HG03175 (cell line): ENCODE results near the gene PIK3R4.

Experiments used
- ATAC-seq: cut with Tn5 transposase; IDR thresholded peaks from one replicate; pipeline ENCODE4 v1.9.1; 2021; ENCODE audit warnings: mild to moderate bottlenecking, moderate library complexity; ENCODE audit not compliant: unreplicated experiment

PIK3R4 gene

DNA sequence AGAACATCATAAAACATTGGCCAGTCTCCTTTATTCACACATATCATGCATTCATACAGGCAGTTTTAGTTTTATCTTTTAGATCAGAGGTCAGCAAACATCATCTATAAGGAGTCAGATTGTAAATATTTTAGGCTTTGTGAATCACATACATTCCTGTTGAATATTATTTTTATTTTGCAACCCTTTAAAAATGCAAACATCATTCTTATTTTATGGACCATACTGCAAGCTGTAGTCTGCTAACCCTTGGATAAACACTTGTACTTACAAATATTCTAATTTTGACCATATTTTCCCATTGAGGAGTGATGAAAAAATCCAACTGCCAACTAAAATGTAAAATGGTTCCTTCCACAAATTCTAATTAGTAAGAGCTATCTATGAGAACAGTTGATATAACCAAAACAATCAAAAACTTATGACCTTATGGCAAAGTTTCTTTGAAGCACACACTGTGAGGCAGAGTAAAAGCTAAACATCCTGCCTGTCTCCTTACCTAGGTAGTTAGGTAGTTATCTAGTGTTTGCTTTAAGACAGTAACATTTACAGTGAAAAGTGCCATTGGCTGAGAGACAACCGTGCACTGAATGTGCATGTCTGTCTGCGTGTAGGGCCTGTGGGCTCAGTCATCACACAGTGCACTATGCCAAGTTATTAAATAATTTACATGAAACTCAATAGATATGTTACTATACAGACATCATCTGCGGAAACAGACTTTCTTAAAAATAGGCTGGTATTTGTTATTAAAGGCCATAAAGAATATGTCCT lies 57.7 kb downstream of the PIK3R4 start:
- no peak for ATAC-seq

DNA sequence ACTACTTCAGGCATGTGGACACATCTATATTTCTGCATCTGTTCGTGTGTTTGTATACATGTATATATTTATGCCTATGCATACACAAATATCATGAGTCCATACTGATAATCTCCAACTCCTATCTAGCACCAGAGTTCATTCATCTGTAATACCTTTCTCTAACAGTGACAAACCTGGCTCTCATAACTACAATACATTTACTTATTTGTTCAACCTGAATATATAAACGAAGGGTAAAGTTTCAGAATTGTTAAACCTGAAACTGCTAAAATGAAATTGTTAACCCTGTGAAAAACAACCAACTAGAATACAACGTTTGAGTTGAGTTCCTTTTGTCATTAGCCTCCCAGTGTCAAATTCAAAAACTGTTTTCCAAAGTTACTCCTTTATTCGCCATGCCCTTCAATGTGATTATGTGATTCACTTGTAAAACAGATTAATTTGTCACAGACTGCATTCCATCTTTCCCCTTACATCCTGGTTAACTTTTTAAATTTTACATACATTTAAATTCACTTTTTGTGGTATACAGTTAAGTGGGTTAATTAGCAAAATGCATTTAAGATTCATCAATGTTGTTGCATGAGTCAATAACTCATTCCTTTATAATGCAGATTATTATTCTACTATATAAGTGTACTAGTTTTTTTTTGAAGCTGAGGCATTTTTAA lies 58.5 kb downstream of the PIK3R4 start:
- peak; percentile 60 for ATAC-seq

DNA sequence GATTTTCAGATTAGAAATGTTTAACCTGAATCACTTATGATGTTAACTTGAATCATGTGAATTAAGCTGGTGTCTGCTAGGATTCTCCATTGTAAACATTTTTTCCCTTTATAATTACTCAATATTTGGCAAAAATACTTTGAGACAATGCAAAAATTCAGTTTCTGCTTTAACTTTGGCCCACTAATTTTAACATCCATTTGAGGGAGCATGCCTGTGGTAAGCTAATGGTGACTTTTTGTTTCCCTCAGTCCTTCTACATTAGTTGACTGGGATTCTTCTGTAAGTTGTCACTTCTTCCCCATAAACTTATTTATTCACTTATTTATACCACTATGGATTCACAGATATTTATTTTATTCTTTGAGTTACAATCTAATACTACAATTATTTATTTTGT lies 59.3 kb downstream of the PIK3R4 start:
- no peak for ATAC-seq

DNA sequence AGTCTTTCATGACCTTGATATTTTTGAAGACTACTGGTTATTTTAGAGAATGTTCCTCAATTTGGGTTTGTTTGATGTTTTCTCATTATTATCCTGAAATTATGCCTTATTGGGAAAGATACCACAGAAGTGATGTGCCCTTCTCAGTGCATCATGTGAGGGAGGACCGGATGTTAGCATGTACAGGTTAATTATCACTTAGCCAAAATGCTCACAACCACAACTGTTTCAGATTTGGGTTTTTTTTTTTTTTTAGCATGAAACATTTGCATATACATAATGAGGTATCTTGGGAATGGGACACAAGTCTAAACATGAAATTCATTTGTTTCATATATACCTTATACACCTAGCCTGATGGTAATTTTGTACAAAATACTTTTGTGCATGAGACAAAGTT lies 59.8 kb downstream of the PIK3R4 start:
- ATAC-seq: no peak

DNA sequence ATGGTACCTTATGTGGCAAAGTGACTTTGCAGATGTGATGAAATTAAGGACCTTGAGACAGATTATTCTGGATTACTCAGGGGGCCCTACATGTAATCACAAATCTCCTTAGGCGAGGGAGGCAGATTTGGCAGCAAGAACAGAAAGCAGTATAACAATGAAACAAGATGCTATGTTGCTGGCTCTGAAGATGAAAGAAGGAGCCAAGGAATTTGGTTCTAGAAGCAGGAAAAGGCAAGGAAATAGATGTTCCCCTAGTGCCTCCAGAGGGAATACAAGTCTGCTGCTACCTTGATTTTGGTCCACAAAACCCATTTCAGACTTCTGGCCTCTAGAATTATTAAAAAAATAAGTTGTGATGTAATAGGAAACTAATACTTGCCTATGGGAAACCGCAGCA lies 64.5 kb downstream of the PIK3R4 start:
- ATAC-seq: no peak

DNA sequence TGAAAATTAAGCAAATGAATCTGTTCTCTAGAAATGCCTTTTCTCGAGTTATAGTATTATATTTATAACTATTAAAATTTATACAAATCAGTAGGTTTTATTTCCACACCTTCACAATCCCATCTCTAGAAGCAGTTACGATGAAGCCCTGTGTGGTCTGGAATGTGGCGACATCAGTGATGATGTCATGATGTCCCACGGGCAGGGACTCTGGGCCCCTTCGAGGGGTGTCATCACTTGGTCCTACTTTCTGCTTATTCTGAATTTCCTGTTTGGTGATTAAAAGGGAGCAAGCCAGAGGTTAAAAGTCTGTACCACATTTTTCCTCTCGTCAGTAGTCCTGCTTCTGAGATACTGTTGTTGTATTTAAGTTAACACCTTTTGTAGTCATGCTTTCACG lies 67.4 kb downstream of the PIK3R4 start:
- no peak for ATAC-seq

DNA sequence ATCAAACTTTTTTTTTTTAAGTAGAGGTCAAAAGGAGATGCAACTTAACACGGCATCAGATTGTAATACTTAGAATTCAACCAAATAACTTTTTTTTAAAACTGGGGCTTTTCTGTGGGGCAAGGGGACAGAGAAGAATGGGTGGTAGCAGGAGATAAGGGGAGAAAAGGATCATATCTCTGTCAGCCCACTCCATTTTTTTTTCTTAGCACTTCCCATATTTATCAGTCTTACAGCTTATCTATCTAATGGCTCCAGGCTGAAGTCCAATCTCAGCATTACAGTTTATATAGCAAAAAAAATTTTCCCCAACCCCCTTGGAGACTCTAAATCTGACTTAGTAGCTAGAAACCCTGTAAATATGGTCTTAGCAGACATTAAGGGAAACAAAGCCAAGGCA lies 69.3 kb downstream of the PIK3R4 start:
- no peak for ATAC-seq

DNA sequence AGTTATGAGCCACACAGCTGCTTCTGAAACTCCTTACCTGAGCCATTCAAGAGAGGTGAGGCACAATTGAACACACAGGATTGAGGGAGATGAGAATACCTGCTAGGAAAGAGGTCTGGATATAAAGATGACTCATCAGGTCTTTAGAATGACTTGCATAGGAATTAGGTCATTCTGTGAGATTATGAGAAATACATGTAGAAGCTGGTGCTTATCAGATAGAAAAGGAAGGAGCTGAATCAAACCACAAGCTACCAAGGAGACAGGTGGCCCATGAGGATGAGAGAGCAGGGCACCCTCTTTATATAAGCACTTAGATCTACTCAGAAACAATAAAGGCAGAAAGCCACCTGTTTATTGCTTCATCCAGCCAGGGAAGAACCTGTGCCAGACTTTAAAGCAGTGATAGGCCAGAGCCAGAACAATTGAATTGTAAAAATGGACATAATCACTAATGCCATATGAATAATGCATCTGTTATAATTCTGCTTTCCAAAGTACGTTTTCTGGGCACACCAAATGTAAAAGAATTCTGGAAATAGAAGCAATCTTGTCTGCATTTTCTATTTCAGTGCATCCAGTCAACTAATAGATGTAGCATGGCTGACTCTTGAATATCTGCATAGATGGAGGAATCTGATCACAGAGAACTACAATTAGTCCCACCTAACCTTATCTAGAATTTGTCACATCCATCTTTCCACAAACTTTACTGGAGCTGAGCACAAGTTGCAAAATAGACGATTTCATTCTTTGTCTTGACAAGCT lies 74.9 kb downstream of the PIK3R4 start:
- no peak for ATAC-seq

DNA sequence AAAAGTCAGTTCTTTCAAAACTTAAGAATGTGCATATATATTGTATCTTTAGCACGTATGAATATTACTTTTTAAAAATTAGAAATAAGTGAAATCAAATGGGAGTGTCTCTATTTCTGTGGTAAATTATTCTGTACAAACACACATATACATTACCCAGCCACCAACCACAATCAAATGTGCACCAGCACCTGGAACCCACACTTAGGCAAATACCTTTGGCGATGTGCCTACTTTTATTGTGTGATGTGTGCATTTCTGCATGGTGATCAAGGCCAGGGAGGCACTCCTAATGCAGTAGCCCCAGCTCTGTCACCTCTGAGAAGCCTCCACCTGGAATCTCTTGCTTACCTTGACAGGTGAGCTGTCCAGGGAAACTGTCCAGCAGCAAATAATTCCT lies 76.9 kb downstream of the PIK3R4 start:
- ATAC-seq: no peak

DNA sequence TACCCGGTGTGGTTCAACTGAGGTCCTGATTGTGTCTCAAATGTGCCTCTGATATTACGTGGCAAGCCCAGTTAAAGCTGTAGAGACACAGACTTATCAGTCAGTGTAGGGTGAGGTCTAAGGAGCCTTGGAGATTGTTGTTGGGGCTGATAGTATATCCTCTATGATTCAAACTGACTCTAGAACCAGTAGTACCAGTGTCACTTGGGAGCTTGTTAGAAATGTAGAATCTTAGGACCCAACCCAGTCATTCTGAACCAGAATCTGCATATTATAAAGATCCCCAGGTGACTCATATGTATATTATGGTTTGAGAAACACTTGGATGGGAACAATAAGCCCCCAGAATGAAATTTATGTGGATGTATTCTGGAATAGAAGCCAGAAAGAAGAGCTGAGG lies 83.5 kb downstream of the PIK3R4 start:
- ATAC-seq: no peak

DNA sequence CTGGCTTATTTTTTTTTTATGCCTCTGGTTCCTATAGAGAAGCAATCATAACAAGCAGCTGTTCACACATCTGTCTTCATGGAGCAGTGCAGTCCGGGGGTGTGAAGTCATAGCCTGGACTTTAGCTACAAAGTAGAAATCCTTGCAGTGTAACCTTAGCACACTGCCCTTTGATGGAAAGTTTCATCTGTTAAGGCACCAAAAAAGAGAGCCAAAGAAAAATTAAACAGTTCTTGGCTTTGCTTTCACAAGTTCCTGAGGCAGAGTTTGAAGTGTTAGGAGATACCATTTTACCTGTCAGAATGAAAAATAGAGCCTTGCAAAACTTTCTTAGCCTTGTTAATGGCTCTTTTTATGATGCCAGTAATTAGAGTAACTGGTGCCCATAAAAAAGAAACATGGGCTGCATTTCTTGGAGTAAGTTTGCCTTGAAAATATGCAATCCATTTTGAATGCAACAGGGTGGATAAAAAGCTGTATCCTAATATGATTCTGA lies 84.1 kb downstream of the PIK3R4 start:
- ATAC-seq: no peak

DNA sequence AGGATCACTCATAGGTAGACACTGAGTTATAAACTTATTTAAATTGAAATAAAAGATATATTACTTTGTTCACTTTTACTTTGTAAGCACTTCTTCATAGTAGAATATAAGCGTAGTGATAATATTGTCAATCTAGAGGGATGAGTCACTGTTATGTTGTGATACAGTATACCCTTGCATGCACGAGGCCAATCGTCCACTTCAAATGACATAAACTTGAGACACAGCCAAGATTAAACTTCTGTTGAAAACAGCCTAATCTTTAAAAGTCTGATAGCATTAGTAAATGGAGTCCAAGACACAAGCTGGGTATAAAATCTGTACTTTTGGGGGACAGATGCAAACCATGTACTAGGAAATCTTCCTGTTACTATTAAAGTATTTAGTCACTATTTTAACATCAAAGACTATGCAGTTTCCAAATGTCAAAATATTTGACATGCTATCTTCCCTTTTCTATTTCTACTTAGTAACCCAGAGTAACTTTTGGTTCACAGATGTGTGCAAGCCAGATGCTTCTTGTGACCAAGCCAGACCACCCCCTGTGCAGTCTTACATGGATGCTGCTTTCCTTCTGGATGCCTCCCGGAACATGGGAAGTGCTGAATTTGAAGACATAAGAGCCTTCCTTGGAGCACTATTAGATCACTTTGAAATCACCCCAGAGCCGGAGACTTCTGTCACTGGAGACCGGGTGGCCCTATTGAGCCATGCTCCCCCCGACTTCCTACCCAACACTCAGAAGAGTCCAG lies 85.3 kb downstream of the PIK3R4 start:
- ATAC-seq: no peak

DNA sequence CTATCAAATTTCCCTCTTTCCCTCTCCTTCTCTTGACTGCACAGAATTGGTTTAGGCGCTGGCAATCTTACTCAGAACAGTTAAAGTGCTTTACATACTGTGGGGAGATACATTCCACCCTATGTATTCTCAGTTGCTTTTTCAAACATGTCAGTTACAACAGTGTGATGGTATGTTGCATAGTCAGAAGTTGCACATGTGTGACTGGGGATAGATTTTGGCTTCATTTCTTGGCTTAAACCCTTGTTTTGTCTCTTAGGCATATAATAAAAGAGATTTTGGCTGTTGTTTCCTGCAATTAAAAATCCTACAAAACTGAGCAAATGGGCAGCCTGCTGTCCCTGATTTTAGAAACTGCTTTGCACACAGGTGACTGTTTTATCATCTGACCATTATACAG lies 86.7 kb downstream of the PIK3R4 start:
- ATAC-seq: no peak

DNA sequence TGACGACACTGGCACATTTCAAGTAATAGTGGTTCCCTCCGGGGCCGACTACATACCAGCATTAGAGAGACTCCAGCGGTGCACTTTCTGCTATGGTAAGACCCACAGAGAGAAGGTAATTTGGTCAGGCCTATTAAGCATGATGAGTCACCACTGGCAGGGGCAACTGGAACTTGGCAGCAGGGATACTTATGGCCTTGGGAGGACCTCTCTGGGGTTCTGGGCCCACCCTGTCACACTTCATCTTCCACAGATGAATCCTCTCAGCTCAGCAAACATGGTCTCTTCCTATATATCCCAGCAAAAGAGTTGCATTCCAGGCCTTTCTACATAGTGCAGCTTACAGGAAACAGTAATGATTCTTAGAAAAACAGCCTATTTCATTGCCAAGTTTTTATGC lies 88.0 kb downstream of the PIK3R4 start:
- ATAC-seq: no peak

DNA sequence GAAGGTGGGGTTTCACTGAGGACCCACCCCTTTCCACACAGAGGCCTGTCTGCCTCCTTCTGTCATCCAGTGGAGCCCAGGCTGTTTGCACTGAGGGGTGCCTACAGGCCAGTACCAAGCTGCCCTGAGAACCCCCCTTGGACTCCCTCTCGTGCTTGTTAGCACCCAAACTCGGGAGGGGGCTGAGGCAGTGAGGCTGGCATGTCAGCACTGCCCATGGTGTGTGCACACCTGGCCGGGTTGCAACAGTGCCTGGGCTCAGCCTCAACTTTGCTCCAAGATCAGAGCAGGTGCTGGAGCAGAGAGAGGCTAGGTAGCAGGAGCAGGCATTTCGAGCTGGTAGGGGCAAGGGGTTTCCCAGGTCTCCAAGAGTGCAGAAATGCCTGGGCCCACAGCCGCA lies 90.0 kb downstream of the PIK3R4 start:
- no peak for ATAC-seq

DNA sequence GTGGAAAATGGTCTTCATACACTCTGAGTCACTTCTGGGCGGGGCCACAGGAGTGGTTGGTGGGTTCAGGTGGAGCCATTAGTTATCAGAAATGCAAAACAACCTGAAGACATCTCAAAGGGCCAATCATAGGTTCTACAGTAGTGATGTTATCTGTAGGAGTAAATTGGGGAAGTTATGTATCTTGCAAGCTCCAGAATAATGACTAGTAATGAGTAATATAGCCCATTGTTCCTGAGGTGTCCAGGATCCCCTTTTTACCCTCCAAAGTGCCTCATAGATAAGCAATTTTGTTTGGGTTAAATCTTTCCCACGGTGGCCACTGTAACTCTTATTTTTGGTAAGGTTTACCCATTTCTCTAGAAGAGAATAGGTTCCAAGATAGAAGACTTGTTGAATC lies 91.7 kb downstream of the PIK3R4 start:
- no peak for ATAC-seq

DNA sequence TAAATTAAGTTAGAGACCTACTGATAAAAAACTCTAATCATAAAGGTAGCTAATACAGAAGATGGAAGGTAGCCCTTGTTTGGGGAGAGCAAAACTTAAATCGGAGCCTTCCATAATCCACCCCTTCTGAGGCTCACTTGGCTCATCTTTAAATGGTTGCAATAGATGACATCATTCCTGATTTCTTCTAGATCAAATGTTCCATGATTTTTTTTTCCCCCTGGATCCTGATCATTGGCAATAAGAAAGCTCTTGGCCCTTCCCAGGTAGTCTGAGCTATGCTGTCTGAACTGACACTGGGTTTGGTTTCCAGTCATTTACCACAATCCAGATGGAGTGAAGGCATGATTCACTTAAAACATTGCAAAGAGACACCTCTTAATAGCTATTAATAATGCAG lies 92.5 kb downstream of the PIK3R4 start:
- no peak for ATAC-seq

DNA sequence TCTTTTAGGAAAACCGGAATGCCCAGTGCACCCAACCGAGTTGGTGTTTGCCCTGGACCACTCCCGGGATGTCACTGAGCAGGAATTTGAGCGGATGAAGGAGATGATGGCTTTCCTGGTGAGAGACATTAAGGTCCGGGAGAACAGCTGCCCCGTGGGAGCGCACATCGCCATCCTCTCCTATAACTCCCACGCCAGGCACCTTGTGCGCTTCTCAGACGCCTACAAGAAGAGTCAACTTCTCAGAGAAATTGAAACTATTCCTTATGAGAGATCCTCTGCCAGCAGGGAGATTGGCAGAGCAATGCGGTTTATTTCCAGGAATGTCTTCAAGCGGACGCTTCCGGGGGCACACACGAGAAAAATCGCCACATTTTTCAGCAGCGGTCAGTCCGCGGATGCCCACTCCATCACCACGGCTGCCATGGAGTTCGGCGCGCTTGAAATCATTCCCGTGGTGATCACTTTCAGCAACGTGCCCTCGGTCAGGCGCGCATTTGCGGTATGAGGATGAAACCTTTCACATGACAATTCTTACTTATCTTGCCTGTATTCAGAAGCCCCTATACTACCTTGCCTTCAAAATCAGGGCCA lies 97.5 kb downstream of the PIK3R4 start:
- ATAC-seq: no peak

DNA sequence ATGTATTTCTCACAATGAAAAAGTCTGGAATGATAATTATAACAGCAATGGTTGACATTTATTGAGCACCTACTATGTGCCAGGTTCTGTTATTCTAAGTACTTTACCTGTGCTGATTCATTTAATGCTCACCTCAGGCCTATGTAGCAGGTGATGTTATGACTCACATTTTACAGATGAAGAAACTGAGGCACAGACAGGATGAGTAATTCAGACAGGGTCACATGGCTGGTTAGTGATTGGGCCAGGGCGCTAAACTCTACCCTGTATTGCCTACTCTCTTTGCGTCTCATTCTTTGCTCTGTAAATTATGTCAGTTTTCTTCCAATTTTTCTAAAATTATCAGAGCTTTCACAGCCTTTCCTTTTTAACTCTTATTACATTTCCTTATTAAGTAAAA lies 98.3 kb downstream of the PIK3R4 start:
- no peak for ATAC-seq

DNA sequence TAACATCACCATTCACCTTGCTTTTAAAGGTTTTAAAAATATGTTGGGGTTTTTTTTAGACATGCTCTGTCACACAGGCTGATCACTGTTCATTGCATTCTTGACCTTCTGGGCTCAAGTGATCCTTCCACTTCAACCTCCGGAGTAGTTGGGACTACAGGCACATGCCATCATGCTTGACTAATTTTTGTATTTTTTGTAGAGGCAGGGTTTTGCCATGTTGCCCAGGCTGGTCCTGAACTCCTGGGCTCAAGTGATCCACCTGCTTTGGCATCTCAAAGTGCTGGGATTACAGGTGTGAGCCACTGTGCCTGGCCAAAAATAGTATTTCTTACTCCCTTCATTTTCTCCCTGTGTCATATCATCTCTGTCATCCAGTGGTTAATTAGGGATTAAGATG lies 101.4 kb downstream of the PIK3R4 start:
- ATAC-seq: no peak
